ENCODE results near the gene CXCR4.
"Not testable (repeated sequence)": the region's sequence is repeated elsewhere in the genome, so short reads cannot be mapped to it uniquely, and the experiment has no call there.

The CXCR4 gene

DNA sequence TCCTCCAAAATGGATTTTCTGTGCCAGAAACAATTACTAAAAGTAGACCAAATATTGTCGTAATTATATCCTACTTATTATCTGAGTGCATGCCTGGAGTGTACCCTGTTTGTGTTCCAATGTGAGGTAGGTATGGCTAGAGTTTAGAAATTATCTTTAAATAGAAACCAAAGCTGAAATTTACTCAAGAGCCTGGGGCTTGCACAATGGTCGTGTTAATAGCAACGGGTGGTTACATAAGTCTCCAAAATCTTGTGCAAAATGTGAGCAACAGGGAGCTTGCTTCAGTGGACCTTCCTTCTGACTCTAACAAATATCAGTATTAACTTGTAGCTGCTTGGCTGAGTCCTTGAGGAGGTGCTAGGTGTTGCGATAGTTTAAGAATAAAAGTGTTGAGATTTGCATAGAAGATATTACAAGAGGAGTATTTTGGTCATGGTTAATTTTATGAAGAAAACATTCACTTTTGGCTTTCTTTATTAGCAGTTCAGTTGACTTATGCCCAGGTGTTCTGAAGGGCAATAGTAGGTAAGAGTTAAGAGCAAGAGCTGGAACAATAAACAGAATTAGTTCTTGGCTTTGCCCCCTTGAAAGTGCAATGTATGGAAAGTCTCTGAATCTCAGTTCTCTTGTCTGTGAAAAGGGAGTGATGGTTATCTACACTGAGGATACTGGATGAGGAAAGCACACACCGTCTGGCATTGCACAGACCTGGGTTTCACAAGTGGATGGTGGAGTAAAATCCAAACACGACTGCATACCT is 4.6 kb downstream of the CXCR4 start:
- DNase-seq = no peak

DNA sequence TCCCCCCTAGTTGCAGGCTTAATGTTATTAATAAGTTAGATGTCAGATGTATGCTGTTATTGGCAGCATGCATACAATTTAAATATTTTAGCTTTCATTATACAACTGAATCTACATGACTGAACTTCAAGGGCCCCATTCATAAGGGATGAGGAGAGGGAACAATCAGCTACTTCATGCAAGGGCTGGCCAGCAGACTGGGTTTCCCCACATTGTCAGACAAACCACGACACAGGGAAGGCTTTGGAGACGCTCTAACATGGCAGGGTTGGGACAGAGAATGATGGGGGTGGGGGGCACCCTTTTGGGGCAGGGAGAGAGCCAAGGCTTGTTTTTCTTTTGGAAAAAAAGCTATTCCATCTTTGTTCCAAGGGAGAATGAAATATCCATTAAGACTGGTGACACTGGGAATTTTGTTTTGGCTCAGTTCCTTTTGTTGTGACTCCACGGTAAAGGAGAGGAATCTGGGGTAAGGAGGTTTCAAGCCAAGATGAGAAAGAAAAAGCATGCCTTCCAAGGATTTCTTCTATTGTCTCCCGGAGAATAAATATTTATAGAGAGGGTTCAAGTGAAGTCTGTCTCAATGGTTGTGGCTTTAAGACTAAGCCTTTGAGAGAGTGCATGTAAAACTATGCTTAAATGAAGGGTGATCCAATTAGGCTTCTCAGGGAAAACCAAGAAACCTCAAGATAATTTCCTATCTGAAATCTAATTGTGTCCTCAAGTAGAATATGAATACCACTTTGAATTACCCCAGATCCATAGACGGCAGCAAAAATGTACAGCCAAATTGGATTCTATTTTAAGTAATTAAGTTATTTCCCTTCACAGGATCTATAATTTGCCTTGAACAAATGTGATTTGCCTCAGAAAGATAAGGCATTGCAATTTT is 5.4 kb downstream of the CXCR4 start:
- no peak for DNase-seq

DNA sequence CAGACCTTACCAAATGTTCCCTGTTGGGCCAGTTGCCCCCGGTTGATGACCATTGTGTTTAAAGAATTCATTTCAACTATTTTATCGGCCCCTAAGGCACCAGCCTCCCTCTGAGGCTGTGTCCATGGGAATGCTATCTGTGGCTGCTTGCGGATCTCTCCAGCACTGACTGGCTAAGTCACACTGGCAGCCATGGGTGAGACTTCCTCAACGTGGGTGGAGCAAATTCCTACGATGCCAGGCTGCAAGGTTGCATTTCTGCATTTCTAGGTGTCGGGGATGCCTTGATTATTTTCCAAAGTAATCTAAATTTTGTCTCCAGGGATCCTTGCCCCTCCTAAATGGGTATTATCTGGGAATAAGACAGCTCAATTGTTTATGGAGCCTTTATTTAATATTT is 6.2 kb downstream of the CXCR4 start:
- no peak for DNase-seq

DNA sequence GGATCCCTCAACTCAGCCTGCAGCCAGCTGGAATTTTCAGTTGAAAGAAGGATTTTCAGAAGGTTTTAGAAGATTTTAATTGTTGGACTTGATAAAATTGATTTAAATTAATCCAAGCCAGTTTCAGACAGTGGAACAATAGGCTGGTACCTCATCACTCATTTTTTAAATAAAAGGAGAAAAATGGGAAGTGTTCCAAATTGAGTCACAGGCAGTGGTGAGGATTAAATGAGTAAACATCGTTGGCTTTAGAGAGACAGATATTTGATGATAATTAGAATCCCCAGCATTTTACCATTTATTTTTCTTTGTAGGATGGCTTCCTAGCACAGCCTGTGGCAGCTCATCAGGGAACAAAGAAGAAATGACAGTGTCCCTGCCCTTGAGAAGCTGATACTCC is 7.4 kb downstream of the CXCR4 start:
- DNase-seq = no peak

DNA sequence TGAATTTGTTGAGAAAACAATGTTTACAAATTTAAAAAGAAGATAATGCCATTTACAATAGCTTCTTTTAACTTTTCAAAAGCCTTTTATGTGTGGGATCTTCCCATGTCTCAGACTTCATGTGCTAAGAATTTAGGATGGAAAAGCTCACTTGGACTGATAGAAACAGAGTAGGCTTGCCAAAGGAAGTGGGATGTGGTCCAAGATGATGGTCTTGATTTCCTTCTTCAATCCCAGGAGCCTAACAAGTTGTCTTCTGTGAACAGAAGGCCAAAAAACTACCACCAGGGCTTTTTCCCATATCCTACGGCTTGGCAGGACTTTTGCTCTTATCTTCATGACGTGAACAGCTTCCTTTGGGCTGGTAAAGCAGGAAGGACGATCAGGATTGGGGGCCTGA is 9.5 kb downstream of the CXCR4 start:
- no peak for DNase-seq

DNA sequence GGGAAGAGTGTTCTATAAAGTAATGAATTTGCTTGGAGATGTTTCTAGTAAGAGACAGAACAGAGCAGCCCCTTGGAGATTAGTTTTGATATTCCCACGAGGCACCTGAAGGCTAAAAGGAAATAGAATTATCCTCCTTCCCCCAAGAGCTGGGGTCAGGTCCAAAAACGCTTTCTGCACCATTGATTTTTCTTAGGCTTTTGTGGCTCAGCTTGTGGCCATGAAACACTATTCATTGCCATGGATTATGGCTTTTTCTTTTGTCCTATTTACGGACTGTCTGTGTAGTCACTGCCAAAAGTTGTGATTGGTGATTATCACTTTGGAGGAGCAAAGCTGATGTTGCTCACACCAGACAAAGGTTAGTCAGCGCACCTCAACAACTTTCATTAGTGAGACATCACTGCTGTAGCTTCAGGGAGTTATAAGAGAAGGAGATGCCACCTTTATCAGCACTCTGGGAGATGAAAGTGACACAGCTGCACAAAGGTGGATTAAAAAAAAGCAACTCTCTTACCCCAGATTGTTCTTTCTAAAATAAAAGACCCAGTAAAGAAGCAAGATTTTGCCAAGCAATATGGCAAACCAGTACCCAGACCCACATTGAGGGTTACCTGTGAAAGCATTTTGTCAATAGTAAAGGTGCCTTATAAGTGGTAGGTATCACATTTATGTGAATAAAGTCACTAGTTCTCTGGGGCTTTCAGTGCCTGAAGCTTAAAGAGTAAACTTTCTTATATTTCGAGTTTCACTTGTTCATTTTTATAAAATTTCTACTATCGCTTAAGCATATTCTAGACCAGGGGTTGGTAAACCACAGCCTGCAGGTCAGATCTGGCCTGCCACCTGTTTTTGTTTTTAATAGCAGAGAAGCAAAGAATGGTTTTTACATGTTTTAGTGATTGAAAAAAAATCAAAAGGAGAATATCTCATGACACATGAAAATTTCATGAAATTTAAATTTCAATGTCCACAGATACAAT is 10.6 kb downstream of the CXCR4 start:
- DNase-seq = no peak

DNA sequence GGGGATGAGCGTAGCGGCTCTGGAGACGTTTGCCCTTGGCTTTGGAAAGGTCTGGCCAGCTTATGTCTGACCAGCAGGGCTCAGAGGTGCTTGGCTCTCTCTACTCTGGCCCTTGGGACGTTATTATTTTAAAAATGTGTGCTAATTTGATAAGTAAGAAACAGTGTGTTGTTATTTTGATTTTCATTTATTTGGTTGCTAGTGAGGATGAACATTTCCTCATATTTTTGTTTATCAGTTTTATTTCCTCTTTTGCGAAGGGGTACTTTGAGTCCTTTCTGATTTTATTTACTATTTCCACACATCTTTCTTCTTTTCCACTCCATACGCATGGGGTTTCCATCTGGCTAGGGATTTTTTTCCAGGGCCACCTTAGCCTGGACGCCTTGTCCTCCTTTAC is 11.4 kb downstream of the CXCR4 start:
- DNase-seq = no peak

DNA sequence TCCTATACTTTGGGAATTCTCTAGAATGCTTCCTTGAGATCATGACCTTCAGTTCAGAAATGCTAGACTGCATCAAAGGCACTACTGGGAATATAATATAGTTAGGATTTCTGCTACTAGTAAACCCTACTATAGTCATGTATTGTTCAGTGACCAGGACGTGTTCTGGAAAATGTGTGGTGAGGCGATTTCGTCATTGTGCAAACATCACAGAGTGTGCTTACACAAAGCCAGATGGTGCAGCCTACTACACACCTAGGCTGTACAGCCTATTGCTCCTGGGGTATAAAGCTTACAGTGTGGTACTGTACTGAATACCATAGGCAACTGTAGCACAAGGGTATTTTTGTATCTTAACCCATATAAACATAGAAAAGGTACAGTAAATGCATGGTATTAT is 13.0 kb downstream of the CXCR4 start:
- no peak for DNase-seq

DNA sequence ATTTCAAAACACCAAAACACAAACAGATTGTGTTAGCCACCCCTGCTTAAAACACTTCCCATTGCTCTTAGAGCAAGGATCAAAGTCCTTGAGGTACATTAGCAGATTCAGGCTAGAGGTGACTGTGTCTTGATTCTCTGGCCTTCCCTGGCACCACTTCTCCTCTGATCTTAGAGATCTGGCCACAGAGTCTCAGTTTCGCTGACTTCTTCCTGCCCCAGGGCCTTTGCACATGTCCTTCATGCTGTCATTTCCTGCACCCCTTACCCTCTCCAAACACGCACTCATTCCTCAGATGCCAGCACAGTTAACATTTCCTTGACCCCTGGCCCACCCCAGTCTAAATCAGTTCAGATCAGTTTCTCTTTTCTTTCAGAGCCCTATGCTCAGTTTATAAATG is 16.9 kb downstream of the CXCR4 start:
- no peak for DNase-seq

DNA sequence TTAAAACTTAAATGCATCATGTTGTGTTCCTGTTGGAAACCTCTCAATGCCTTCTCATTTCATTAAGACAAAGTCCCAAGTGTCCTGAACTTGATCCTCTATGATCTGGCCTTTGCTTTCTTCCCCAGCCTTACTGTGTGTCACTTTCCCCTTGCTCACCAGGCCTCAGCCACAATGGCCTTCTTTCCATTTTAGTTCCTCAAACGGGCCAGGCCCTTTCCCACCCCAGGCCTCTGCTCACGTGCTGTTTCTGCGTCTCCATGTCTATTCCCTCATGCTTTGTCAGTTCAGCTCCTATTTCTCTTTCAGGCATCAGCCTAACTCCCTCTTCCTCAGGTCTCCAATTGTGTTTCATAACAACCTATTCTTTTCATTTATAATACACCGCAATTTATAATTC is 19.5 kb downstream of the CXCR4 start:
- no peak for DNase-seq

DNA sequence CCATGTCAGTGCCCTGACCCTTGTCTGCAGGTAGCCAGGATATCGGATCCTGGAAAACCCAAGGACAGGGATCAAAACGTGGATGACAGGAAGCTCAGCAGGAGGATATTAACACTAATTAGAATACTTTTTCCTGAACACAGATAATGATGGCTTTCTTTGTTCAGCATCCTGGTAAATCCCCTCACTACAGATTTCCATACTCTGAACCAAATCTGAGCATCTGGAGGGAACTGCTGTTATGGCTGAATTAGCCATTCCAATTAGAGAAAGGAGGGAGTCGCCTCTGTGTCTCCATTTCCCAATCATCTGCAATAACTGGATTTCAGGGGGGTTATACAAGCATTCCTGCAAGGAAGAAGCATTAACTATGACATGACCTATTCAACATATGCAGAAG is 24.4 kb downstream of the CXCR4 start:
- DNase-seq = no peak

DNA sequence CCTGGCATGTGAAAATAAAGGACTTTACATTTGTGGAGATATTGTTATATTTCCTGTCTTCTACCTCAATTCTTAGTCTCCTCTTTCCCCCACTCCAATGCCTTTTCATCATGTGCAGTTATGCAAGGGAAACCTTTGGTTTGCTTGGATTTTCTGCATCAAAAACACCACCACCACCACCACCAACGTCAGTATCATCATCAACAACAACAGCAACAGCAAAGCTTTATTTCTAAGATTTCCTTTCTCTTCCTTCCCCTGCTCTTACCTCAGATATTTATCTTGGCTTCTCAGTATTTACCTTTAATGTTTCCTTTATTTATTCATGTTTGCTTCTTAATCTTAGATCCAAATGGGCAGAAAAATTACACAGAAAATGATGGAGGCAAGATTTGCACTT is 26.1 kb downstream of the CXCR4 start:
- DNase-seq = no peak

DNA sequence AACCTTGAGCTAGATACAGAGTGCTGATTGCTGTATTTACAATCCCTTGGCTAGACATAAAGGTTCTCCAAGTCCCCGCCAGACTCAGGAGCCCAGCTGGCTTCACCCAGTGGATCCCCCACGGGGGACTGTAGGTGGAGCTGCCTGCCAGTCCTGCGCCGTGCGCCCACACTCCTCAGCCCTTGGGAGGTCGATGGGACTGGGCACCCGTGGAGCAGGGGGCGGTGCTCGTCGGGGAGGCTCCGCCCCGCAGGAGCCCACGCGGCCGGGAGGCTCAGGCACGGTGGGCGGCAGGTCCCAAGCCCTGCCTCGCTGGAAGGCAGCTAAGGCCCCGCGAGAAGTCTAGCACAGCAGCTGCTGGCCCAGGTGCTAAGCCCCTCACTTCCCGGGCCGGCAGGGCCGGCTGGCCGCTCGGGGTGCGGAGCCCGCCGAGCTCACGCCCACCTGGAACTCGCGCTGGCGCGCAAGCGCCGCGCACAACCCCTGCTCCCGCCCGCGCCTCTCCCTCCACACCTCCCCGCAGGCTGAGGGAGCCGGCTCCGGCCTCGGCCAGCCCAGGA is 30.0 kb downstream of the CXCR4 start:
- DNase-seq = not testable (repeated sequence)

DNA sequence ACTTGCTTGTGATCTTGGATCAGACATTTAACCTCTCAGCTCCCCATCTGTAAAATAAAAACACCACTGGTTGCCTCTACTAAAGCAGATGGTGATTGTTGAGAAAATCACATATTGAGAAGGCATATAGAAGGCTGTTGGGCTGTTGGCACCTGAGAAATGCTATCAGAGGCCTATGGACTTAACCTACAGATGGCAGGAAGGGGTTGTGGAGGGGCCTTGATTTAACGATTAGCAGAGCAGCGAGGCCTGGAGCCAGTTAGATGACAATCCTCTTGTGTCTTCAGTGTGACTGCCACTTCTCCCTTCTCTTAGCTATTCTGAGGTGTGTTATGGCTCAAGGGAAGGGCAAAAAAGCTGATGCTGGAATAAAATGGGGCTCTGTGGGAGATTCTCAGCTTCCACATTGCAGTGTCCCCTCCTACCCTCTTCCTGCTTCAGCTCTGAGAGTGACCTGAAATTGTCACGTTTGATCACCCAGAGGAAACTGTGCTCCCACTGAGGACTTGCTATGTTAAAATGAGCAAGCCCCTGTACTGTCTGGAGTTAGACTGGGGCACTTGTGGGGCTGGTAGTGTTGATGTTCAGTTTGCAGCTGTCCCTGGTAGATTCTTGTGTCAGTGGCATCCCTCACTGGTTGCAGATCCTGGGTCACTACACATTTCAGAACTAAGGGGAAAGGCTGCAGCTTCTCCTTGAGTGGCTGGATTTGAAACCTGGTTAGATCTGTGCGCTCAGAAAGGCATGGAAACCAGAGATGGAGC is 31.5 kb downstream of the CXCR4 start:
- DNase-seq = no peak

DNA sequence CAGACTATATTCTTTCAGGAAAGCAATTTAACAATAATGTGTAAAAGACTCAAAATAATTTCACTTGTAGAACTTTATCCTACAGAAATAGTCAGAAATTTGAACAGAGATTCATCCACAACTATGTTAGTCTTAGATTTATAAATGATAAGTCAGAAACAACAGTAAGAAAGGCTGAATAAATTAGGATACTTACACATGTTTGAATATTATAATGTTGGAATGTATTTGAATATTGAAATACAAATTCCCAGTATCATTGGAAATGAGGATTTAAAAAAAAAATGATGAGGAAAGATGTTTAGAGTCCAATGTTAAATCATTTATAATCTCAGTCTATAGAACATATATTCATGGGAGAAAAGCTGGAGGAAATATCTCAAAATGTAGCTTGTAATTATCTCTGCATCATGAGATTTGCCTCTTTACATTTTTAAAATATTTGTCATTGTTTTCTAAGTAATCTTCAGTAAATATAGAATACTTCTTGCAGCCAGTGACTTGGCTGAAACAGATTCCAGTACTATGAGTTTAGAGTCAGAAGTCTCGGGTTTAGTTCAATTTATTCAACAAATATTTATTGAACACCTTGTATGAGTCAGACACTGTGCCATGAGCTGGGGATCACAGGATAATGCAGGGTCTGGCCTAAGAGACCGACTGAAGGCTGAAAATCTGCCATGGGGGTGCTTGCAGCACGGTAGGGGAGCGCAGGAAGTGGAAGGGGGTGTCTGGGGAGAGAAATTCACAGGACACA is 32.3 kb downstream of the CXCR4 start:
- DNase-seq = no peak

DNA sequence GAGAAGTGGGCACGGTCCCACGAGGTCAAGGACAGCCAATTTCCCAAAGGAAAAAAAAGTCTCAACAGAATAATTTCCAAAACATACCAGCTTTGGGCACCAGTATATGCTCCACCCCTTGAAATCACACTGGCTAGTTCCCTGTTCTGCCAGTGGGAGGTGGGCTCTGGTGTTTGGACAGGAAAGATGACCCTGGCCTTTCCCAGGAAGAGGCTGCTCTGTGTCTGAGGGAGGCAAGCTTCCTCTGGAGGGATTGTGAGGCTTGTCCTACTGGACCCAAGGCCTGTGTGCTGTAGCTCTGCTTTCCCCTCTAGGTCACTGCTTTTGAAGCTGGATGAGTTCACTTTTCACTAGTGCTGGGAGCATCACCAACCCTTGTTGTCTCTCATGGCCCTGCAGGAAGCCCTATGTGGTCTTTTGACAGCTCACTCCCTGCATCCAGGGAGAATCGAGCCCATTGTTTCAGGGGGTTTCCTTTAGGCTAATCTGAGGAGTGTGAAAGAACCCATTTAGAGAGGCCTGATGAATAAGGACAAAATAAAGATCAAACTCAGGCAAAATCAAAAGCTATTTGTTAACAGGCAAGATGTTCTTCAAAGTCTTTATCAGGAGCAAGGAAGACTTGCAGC is 36.3 kb downstream of the CXCR4 start:
- DNase-seq = no peak

DNA sequence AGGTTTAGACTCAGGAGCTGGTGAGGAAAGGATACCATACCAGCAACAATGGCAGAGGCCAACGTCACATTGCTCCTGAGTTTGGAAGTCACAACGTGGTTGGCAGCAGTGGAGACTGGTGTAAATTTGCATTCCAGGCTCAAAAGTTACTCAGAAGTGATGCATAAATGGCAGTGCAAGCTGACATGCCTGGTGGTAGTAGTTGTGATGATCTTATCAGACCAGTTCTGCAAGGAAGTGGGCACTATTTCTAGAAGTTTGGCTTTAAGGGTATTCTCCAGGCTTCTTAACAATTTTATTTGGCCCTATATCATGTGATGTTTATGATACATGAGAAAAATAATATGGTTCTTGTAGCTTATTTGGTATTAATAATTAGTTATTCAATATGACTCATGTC is 37.8 kb downstream of the CXCR4 start:
- DNase-seq = no peak

DNA sequence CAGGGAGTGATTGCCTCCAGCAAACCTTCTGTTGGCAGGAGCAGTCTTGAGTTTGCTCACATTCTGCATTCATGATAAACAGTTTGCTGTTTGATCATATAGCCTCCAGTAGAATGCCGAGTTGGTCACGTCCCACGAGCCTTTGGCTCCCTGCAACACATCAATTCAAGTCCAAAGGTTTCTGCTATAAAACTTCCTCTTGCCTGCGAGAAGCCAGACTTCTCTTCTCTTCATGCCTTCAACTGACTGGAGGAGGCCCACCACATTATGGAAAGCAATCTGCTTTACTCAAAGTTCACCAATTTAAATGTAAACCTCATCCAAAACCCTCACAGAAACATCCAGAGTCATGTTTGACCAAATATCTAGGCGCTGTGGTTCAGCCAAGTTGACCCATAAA is 40.8 kb downstream of the CXCR4 start:
- no peak for DNase-seq

DNA sequence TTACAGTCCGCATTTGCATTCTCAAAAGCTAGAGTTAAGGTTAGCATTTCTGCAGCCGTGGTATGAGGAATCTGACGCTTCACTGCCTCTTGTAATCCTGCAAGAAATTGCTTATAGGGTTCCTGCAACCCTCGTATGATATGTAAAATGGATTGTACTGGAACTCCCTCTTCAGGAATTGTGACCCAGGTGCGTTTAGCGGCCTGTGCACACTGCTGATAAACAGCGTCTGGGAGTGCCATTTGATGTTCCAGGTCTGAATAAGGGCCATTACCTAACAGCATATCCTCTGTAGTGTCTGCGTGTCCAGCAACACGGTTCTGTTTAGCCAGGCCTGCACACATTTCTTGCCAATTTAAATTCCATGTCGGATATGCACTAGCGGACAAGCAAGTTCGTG is 42.5 kb downstream of the CXCR4 start:
- DNase-seq = no peak

DNA sequence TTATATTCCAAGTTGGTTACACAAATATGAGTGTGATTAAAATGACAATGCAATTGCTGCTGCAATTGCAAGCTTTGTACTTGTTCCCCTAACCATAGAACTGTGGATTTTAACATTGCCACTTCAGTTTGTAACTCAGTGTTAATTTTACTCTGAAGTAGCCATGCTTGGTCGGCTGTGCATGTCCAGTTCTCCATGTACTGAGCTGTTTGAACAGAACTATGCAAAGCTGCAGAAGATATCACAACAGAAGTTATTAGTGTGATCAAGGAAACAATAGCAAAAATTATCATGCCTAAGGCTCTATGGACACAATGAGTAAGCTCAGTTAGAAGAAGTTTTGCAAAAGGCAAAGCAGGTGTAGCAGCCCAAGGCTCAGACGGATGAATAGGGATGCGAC is 45.3 kb downstream of the CXCR4 start:
- DNase-seq = no peak

DNA sequence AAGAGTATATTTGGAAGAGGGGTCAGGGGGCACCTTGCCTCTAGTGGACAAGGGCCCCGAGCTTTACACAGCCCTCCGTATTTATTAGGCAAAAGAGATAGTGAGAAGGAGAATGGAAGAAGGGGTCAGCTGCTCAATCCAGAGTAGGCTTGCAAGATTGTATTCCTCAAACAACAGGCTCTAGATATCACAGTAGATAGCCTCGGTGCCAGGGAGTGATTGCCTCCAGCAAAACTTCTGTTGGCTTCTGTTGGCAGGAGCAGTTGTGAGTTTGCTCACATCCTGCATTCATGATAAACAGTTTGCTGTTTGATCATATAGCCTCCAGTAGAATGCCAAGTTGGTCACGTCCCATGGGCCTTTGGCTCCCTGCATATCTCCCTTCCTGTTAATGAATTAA is 46.1 kb downstream of the CXCR4 start:
- DNase-seq = not testable (repeated sequence)

All from left hindlimb (tissue), 1 donor.